ENCODE data around the gene B3GALT4. TPM values are rescaled to one million over a fixed set of nuclear protein-coding genes. Genes with fewer than 3 reads are reported as not detected.

Gene B3GALT4
- total RNA-seq, 2 experiments from 2014 or later = 11.1 to 12.7 TPM

DNA sequence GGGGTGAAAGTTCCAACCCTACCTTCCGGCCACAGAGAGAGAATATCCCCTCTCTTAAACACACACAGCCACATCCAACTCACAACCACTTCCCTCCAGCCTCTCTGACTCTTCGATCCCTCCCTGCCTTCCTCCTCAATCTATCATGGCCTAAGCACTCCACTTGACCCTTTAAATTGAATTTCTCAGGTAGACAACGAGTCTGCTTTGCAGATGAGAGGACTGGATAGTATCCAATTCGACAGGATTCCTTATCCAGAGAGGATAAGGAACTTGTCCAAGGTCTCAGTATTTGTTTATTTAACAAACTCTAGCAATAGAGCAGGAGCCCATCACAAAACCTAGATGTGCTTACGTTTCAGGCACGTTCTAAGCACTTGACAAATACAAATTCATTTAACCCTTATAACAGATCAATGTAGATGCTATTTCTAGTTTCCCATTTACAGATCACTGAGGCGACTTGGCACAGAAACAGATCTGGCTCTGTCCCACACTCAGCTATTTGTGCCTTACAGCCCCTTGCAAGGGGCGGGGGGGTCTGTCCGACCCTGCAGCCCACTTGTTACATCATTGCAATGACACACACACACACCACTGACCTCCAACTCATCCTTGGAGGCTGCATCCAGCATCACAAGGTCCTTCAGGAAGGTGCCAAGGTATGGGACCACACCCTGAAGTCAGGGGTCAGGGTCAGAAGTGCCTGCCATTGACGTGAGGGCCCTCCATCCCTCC is 17.3 kb downstream of the B3GALT4 start:
- Mint-ChIP-seq H3K4me3 (peak overlapping the region; percentile 45), H3K9me3 (no peaks in the 10 kb centered on the region), H3K27ac (peak overlapping the region; percentile 44), H3K4me1 (ENCODE audit: low read depth) (peaks cover 32% of the 10 kb centered on the region), H3K36me3 (ENCODE audit: low read depth) (peaks cover 75% of the 10 kb centered on the region), H3K27me3 (no peaks in the 10 kb centered on the region)
- H3K9me3 ChIP-seq (ENCODE audit: control insufficient read depth in 1 of 2, insufficient read depth in 1 of 2, low read length in 2 of 2) = no peaks in the 10 kb centered on the region
- POLR2A ChIA-PET = no interaction called here
- CTCF ChIA-PET = no interaction called here
- no peak overlapping the region for H3K27ac ChIP-seq (ENCODE audit: low read depth in 1 of 2, low read length in 2 of 2)
- H3K4me1 ChIP-seq (ENCODE audit: insufficient read depth, low read length) = peaks cover 41% of the 10 kb centered on the region
- TF ChIP-seq, protein P1, sequence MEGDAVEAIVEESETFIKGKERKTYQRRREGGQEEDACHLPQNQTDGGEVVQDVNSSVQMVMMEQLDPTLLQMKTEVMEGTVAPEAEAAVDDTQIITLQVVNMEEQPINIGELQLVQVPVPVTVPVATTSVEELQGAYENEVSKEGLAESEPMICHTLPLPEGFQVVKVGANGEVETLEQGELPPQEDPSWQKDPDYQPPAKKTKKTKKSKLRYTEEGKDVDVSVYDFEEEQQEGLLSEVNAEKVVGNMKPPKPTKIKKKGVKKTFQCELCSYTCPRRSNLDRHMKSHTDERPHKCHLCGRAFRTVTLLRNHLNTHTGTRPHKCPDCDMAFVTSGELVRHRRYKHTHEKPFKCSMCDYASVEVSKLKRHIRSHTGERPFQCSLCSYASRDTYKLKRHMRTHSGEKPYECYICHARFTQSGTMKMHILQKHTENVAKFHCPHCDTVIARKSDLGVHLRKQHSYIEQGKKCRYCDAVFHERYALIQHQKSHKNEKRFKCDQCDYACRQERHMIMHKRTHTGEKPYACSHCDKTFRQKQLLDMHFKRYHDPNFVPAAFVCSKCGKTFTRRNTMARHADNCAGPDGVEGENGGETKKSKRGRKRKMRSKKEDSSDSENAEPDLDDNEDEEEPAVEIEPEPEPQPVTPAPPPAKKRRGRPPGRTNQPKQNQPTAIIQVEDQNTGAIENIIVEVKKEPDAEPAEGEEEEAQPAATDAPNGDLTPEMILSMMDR (IDR thresholded peaks at IDR 0.05) = no peak
- peaks cover 66% of the 10 kb centered on the region for H3K36me3 ChIP-seq (ENCODE audit: insufficient read depth, low read length)
- no peak overlapping the region for H3K4me3 ChIP-seq (ENCODE audit: low read length)
- no peaks in the 10 kb centered on the region for H3K27me3 ChIP-seq (ENCODE audit: control insufficient read depth in 1 of 2, insufficient read depth in 2 of 2, low read length in 2 of 2)
- no peak for DNase-seq
- intact Hi-C loops (cut with DNase I, micrococcal nuclease) = loop anchor here in 1 of 2 experiments (10.0 kb wide), 1 partner anchor 1429 kb away; the partner anchor contains the start of gene NEU1
- no peak for ATAC-seq (ENCODE audit: poor library complexity)

DNA sequence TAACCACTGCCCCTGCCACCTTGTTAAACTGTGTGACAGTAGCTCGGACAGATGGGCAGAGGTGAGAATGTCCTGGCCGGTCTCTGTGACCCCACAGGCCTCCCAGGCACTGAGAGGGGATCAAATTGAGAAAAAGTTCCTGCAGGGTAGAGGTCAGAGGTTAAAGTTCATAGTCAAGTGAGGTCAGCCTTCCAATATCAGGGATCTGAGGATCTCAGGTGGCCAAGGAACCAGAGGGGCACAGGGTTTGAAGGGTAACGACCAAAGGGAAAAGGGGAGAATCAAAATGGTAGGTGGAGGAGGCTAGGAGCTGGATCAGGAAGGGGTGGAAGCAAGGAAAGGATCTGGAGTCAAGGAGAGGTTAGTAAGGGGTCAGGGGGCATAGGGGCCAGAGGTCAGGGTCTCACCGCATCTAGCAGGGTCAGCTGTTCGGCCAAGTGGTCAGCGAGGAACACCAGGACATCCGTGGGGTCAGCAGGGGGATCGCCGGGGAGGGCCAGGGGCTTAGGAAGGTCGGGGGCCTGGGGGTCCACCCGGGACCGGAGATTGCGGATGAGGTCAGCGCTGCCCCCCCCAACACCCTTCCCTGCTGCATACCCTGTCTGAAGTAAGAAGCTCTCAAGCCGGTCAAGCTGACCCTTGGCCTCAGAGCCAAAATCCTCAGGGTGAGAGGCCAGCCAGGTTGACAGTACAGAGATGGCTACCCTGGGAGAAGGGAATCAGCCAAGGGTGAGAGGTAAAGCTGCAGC is 18.9 kb downstream of the B3GALT4 start:
- H3K36me3 Mint-ChIP-seq (ENCODE audit: low read depth) = peaks cover 77% of the 10 kb centered on the region
- peak overlapping the region; percentile 78 for H3K4me3 Mint-ChIP-seq
- Histone ChIP-seq H3K36me3 (ENCODE audit: insufficient read depth, low read length) (peaks cover 64% of the 10 kb centered on the region), H3K27me3 (ENCODE audit: control insufficient read depth in 1 of 2, insufficient read depth in 2 of 2, low read length in 2 of 2) (no peaks in the 10 kb centered on the region), H3K27ac (ENCODE audit: low read depth in 1 of 2, low read length in 2 of 2) (no peak overlapping the region), H3K9me3 (ENCODE audit: control insufficient read depth in 1 of 2, insufficient read depth in 1 of 2, low read length in 2 of 2) (no peaks in the 10 kb centered on the region), H3K4me3 (ENCODE audit: low read length) (no peak overlapping the region), H3K4me1 (ENCODE audit: insufficient read depth, low read length) (peaks cover 38% of the 10 kb centered on the region)
- H3K27ac Mint-ChIP-seq = peak overlapping the region; percentile 99
- no peaks in the 10 kb centered on the region for H3K9me3 Mint-ChIP-seq
- POLR2A ChIA-PET = interaction anchor here (0.5 to 7.5 kb wide), 5 partner anchors 16 to 1110 kb away, joined by 3 to 88 read pairs (median 80); partner anchors contain the start of genes RPS18, TAPBP, VPS52 and ZBTB22
- no peak for DNase-seq
- CTCF ChIA-PET = no interaction called here
- H3K27me3 Mint-ChIP-seq = no peaks in the 10 kb centered on the region
- no peak for ATAC-seq (ENCODE audit: poor library complexity)
- H3K4me1 Mint-ChIP-seq (ENCODE audit: low read depth) = peaks cover 27% of the 10 kb centered on the region
- intact Hi-C loops (cut with DNase I, micrococcal nuclease) = loop anchor here in 1 of 2 experiments (10.0 kb wide), 1 partner anchor 1431 kb away; the partner anchor contains the start of gene NEU1
- TF ChIP-seq, protein P1 (IDR thresholded peaks at IDR 0.05) = no peak

DNA sequence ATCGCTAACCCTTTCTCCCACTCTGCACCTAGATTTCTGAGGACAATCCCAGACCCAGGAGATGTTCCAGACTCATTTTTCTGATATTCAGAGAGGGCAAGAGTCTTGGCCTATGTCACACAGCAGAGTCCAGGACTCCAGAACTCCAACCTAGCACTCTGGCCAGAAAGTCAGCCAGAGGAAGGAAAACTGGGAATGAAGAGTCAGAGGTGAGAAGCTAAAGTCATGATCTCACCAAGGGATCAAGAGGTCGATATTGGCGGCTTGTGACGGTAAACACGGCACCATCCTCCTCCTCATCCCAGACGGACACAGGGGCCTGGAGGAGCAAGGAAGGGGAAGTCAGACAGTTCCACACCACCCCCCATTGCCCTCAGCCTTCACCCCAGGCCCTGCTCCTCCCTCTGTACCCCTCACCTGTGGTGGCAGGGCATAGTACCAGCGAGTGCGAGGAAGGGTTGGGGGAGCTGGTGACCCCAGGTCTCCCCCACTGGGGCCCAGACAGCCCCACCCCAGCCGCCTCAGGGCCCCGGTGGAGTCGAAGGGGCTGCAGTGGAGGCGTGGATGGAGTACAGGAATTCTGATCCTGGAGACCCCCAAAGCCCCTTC is 20.0 kb downstream of the B3GALT4 start:
- peaks cover 61% of the 10 kb centered on the region for H3K36me3 ChIP-seq (ENCODE audit: insufficient read depth, low read length)

More for the DNA sequence above, 20.0 kb downstream of the B3GALT4 start:
- H3K27me3 ChIP-seq (ENCODE audit: control insufficient read depth in 1 of 2, insufficient read depth in 2 of 2, low read length in 2 of 2) = no peaks in the 10 kb centered on the region
- DNase-seq = no peak
- H3K4me3 Mint-ChIP-seq = peak overlapping the region; percentile 73
- no peaks in the 10 kb centered on the region for H3K27me3 Mint-ChIP-seq
- H3K4me1 Mint-ChIP-seq (ENCODE audit: low read depth) = peaks cover 26% of the 10 kb centered on the region
- peaks cover 37% of the 10 kb centered on the region for H3K4me1 ChIP-seq (ENCODE audit: insufficient read depth, low read length)
- ATAC-seq (ENCODE audit: poor library complexity) = no peak
- intact Hi-C loops (cut with DNase I, micrococcal nuclease) = loop anchor here in 1 of 2 experiments (10.0 kb wide), 1 partner anchor 1432 kb away; the partner anchor contains the start of gene NEU1
- H3K36me3 Mint-ChIP-seq (ENCODE audit: low read depth) = peaks cover 79% of the 10 kb centered on the region
- H3K27ac Mint-ChIP-seq = peak overlapping the region; percentile 99
- POLR2A ChIA-PET = interaction anchor here (3.4 to 7.5 kb wide), 5 partner anchors 8 to 48 kb away, joined by 75 to 88 read pairs (median 80); partner anchors contain the start of genes B3GALT4, PFDN6, RPS18 and TAPBP
- H3K27ac ChIP-seq (ENCODE audit: low read depth in 1 of 2, low read length in 2 of 2) = peak overlapping the region; percentile 55 to 96
- H3K9me3 ChIP-seq (ENCODE audit: control insufficient read depth in 1 of 2, insufficient read depth in 1 of 2, low read length in 2 of 2) = no peaks in the 10 kb centered on the region
- CTCF ChIA-PET = interaction anchor here (3.1 kb wide), 1 partner anchor 19 kb away, joined by 22 read pairs; the partner anchor contains the start of gene B3GALT4
- no peaks in the 10 kb centered on the region for H3K9me3 Mint-ChIP-seq
- TF ChIP-seq, protein P1 (IDR thresholded peaks at IDR 0.05) = no peak
- H3K4me3 ChIP-seq (ENCODE audit: low read length) = peak overlapping the region; percentile 91

All from CD4-positive, alpha-beta T cell (primary cell).